ENCODE results near the gene CAPG. TPM values are rescaled to one million over a fixed set of nuclear protein-coding genes. Genes with fewer than 3 reads are reported as not detected.
A peak's percentile ranks its signal among the peaks of the same experiment; 100 is the strongest.

The CAPG gene
- total and polyA plus RNA-seq, 2 of the 4 experiments (the other 2 are of a cell fraction), result 79.9 to 98.3 TPM

DNA sequence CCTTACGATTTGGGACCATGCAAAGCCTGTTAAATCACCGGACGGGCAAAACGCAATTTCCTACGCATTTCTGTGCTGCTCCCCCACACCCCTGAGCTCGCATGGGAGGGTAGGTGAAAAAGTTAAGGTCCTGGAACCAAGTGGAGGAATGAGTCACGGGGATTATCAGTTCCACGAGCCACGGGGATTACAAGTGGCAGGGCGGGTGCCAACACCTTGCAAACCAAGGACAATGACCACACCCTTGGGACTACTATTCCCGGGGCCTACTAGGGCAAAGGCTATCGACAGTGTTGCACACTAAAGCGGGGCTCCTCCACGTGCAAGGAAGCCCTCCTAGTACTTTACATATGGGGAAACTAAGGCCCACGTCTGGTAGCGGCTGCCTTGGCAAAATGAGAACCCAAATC, 56.3 kb downstream of the CAPG start:
- peak overlapping the region; percentile 49 for H3K27ac ChIP-seq (ENCODE audit: insufficient read depth, low read length)
- ChIA-PET POLR2A (ENCODE audit: unreplicated experiment) (interaction anchor here (0.7 to 1.2 kb wide), 3 partner anchors 10 to 246 kb away, joined by 3 to 6 read pairs (median 3); partner anchors contain the start of gene TGOLN2), CTCF (interaction anchor here (1.0 kb wide), 1 partner anchor 21 kb away, joined by 3 read pairs; no protein-coding TSS in a partner anchor)
- intact Hi-C loops (cut with micrococcal nuclease), result loop anchor here (1.0 to 2.0 kb wide), 3 partner anchors 27 to 196 kb away; partner anchors contain the start of gene TGOLN2
- peak overlapping the region; percentile 22 for H2BK5ac ChIP-seq (ENCODE audit: low read depth, low read length, poor library complexity, severe bottlenecking)
- H3K9me1 ChIP-seq (ENCODE audit: insufficient read depth, low read length), result peaks cover 16% of the 10 kb centered on the region
- H3K9me3 ChIP-seq (ENCODE audit: control insufficient read depth, insufficient read depth, low read length), result no peaks in the 10 kb centered on the region
- no peak overlapping the region for H3K18ac ChIP-seq (ENCODE audit: low read depth, low read length)
- peak overlapping the region; percentile 75 for H2AK9ac ChIP-seq (replicated peaks; ENCODE audit: low read depth, low read length, poor library complexity)
- dilution Hi-C loops (cut with HindIII; ENCODE audit: low sequenced_read_pairs, unreplicated experiment), result no loop called here
- peak overlapping the region; percentile 56 for H3K4me3 ChIP-seq (ENCODE audit: insufficient read depth, low read depth, low read length)
- H3K23ac ChIP-seq (ENCODE audit: low read depth, low read length), result peak overlapping the region; percentile 47
- peak overlapping the region; percentile 36 for H3K14ac ChIP-seq (replicated peaks; ENCODE audit: low read depth, low read length)
- H3K4ac ChIP-seq (ENCODE audit: low read depth, low read length), result peak overlapping the region; percentile 7
- in situ Hi-C loops (cut with MboI; ENCODE audit: low sequenced_read_pairs), result no loop called here
- H2AK5ac ChIP-seq (ENCODE audit: low read depth, low read length), result peak overlapping the region; percentile 61; the same call in 1 of the 2 replicates
- BruUV-seq (replicated peaks), result TSS peak; percentile 64
- H4K8ac ChIP-seq (ENCODE audit: low read depth in 2 of 2, low read length in 2 of 2), result peak overlapping the region; percentile 3 to 72; a peak in 3 of 4 replicates
- H3K56ac ChIP-seq (ENCODE audit: extremely low read depth, insufficient read depth, low read length), result no peak overlapping the region; the same call in 1 of the 2 replicates
- peak; percentile 5 for ATAC-seq (ENCODE audit: low read depth)
- H3K36me3 ChIP-seq (ENCODE audit: control insufficient read depth, insufficient read depth, low read length), result peaks cover 33% of the 10 kb centered on the region
- H2BK15ac ChIP-seq (ENCODE audit: low read depth, low read length), result no peak overlapping the region
- H4K91ac ChIP-seq (ENCODE audit: insufficient read depth, low read depth, low read length), result peak overlapping the region; percentile 9
- H2BK20ac ChIP-seq (ENCODE audit: low read depth, low read length), result no peak overlapping the region
- peak overlapping the region; percentile 8 for H4K5ac ChIP-seq (ENCODE audit: low read depth, low read length)
- WGBS, 2 experiments (ENCODE audit: extremely low coverage in 2 of 2, insufficient read length in 1 of 2), result 25% methylated on average over 1 of the region's 16 CpGs; no CpG with 5 or more reads in 1 of the 2 experiments
- TF ChIP-seq SMC3 (IDR thresholded peaks at IDR 0.05; ENCODE audit: low read depth, low read length) (no peak), CHD1 (IDR thresholded peaks at IDR 0.05; ENCODE audit: low read depth, low read length) (no peak), BHLHE40 (IDR thresholded peaks at IDR 0.05; ENCODE audit: low read depth, low read length) (no peak), CEBPB (IDR thresholded peaks at IDR 0.05; ENCODE audit: low read depth, low read length) (no peak), FOS (IDR thresholded peaks at IDR 0.05; ENCODE audit: low read depth, low read length) (no peak), NFE2L2 (IDR thresholded peaks at IDR 0.05; ENCODE audit: low read depth, low read length) (no peak), MXI1 (IDR thresholded peaks at IDR 0.05; ENCODE audit: borderline replicate concordance, low read depth, low read length) (no peak), RFX5 (IDR thresholded peaks at IDR 0.05; ENCODE audit: low read depth, low read length) (no peak), MAZ (IDR thresholded peaks at IDR 0.05; ENCODE audit: borderline replicate concordance, low read depth, low read length) (no peak), POLR2A (IDR thresholded peaks at IDR 0.05; ENCODE audit: low read depth, low read length) (no peak), RAD21 (IDR thresholded peaks at IDR 0.05; ENCODE audit: low read length) (no peak), MAFK (IDR thresholded peaks at IDR 0.05; ENCODE audit: low read depth, low read length) (no peak), RCOR1 (IDR thresholded peaks at IDR 0.05; ENCODE audit: insufficient replicate concordance, low read length) (no peak)
- TF ChIP-seq, protein P1, sequence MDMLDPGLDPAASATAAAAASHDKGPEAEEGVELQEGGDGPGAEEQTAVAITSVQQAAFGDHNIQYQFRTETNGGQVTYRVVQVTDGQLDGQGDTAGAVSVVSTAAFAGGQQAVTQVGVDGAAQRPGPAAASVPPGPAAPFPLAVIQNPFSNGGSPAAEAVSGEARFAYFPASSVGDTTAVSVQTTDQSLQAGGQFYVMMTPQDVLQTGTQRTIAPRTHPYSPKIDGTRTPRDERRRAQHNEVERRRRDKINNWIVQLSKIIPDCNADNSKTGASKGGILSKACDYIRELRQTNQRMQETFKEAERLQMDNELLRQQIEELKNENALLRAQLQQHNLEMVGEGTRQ (IDR thresholded peaks at IDR 0.05; ENCODE audit: low read depth, low read length), result no peak
- TF ChIP-seq, protein P2, sequence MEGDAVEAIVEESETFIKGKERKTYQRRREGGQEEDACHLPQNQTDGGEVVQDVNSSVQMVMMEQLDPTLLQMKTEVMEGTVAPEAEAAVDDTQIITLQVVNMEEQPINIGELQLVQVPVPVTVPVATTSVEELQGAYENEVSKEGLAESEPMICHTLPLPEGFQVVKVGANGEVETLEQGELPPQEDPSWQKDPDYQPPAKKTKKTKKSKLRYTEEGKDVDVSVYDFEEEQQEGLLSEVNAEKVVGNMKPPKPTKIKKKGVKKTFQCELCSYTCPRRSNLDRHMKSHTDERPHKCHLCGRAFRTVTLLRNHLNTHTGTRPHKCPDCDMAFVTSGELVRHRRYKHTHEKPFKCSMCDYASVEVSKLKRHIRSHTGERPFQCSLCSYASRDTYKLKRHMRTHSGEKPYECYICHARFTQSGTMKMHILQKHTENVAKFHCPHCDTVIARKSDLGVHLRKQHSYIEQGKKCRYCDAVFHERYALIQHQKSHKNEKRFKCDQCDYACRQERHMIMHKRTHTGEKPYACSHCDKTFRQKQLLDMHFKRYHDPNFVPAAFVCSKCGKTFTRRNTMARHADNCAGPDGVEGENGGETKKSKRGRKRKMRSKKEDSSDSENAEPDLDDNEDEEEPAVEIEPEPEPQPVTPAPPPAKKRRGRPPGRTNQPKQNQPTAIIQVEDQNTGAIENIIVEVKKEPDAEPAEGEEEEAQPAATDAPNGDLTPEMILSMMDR (conservative IDR thresholded peaks at IDR 0.05; ENCODE audit: low read depth, low read length), result no peak
- TF ChIP-seq, protein P3, sequence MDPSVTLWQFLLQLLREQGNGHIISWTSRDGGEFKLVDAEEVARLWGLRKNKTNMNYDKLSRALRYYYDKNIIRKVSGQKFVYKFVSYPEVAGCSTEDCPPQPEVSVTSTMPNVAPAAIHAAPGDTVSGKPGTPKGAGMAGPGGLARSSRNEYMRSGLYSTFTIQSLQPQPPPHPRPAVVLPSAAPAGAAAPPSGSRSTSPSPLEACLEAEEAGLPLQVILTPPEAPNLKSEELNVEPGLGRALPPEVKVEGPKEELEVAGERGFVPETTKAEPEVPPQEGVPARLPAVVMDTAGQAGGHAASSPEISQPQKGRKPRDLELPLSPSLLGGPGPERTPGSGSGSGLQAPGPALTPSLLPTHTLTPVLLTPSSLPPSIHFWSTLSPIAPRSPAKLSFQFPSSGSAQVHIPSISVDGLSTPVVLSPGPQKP (IDR thresholded peaks at IDR 0.05; ENCODE audit: borderline replicate concordance, low read depth, low read length), result no peak
- peaks cover 33 to 47% of the 10 kb centered on the region in 2 experiments for H3K79me1 ChIP-seq (ENCODE audit: low read depth in 1 of 2, low read length in 2 of 2)
- peak; percentile 6 for DNase-seq
- H3K9ac ChIP-seq (ENCODE audit: low read depth, low read length), result peak overlapping the region; percentile 53
- H3K4me1 ChIP-seq (ENCODE audit: control insufficient read depth, insufficient read depth, low read length), result peaks cover 6% of the 10 kb centered on the region
- no peaks in the 10 kb centered on the region for H4K20me1 ChIP-seq (ENCODE audit: insufficient read depth, low read length)
- peak overlapping the region; percentile 87 for H3K4me2 ChIP-seq (ENCODE audit: low read depth, low read length)
- H2BK120ac ChIP-seq (ENCODE audit: low read depth, low read length), result no peak overlapping the region
- peak overlapping the region; percentile 89 for H2AFZ ChIP-seq (replicated peaks; ENCODE audit: low read length, poor library complexity)
- H3K27me3 ChIP-seq (ENCODE audit: control insufficient read depth, insufficient read depth, low read length), result no peaks in the 10 kb centered on the region

Data from IMR-90 (cell line).